Dendritic cell treated with granulocyte-macrophage colony-stimulating factor and Interleukin-4, amounts not matched to agents 40 ng/mL and 50 ng/mL, for 4 days (primary cell): Measurements from ENCODE around the gene PLCD4.

Experiments
- H3K27ac Mint-ChIP-seq: one replicate; pipeline ENCODE4 v1.8.0; 2022; ENCODE audit warnings: mild to moderate bottlenecking, mixed read lengths
- H3K27me3 Mint-ChIP-seq: one replicate; pipeline ENCODE4 v1.8.0; 2022; ENCODE audit warnings: mild to moderate bottlenecking, mixed read lengths
- H3K36me3 Mint-ChIP-seq: one replicate; pipeline ENCODE4 v1.8.0; 2022; ENCODE audit warnings: low read depth, mixed read lengths
- H3K4me1 Mint-ChIP-seq: one replicate; pipeline ENCODE4 v1.8.0; 2022; ENCODE audit warnings: low read depth, mixed read lengths
- H3K4me3 Mint-ChIP-seq: one replicate; pipeline ENCODE4 v1.8.0; 2022; ENCODE audit warnings: mild to moderate bottlenecking, moderate library complexity, mixed read lengths
- H3K9me3 Mint-ChIP-seq: one replicate; pipeline ENCODE4 v1.8.0; 2022; ENCODE audit warnings: mixed read lengths
- intact Hi-C: fragments of 100-400 bp; cut with micrococcal nuclease; formaldehyde crosslinking; loops from one replicate; pipeline ENCODE4 v1.15.0; 2022

The PLCD4 gene

GRCh38 chr2:218635719-218636118 lies 28.0 kb downstream of the PLCD4 start:
- no peaks in the 10 kb centered on the region for H3K4me1 Mint-ChIP-seq
- no peaks in the 10 kb centered on the region for H3K27me3 Mint-ChIP-seq
- intact Hi-C loops, result loop anchor here (10.0 kb wide), 1 partner anchor 221 kb away; the partner anchor contains the start of gene VIL1
- H3K9me3 Mint-ChIP-seq, result no peaks in the 10 kb centered on the region
- H3K27ac Mint-ChIP-seq, result no peak overlapping the region
- H3K4me3 Mint-ChIP-seq, result no peak overlapping the region
- peaks cover 72% of the 10 kb centered on the region for H3K36me3 Mint-ChIP-seq

GRCh38 chr2:218638372-218638771 lies 30.7 kb downstream of the PLCD4 start:
- Mint-ChIP-seq H3K27me3 (no peaks in the 10 kb centered on the region), H3K36me3 (peaks cover 96% of the 10 kb centered on the region), H3K9me3 (no peaks in the 10 kb centered on the region), H3K4me1 (no peaks in the 10 kb centered on the region), H3K27ac (no peak overlapping the region), H3K4me3 (no peak overlapping the region)
- intact Hi-C loops, result loop anchor here (10.0 kb wide), 1 partner anchor 224 kb away; the partner anchor contains the start of gene VIL1

- Mint-ChIP-seq H3K27ac (no peak overlapping the region), H3K4me3 (no peak overlapping the region), H3K27me3 (no peaks in the 10 kb centered on the region), H3K9me3 (no peaks in the 10 kb centered on the region), H3K4me1 (no peaks in the 10 kb centered on the region), H3K36me3 (peaks cover 100% of the 10 kb centered on the region)
- intact Hi-C loops, result no loop called here
Measured at GRCh38 chr2:218642121-218642656, 34.5 kb downstream of the PLCD4 start.

GRCh38 chr2:218642786-218643185 lies 35.1 kb downstream of the PLCD4 start:
- Mint-ChIP-seq H3K27ac (no peak overlapping the region), H3K4me3 (no peak overlapping the region), H3K4me1 (no peaks in the 10 kb centered on the region), H3K36me3 (peaks cover 99% of the 10 kb centered on the region), H3K9me3 (no peaks in the 10 kb centered on the region), H3K27me3 (no peaks in the 10 kb centered on the region)
- intact Hi-C loops, result no loop called here

GRCh38 chr2:218643751-218644310 lies 36.1 kb downstream of the PLCD4 start:
- intact Hi-C loops, result no loop called here
- Mint-ChIP-seq H3K27ac (no peak overlapping the region), H3K36me3 (peaks cover 99% of the 10 kb centered on the region)

GRCh38 chr2:218644721-218645120 lies 37.0 kb downstream of the PLCD4 start:
- Mint-ChIP-seq H3K27me3 (no peaks in the 10 kb centered on the region), H3K4me1 (no peaks in the 10 kb centered on the region), H3K27ac (no peak overlapping the region), H3K9me3 (no peaks in the 10 kb centered on the region), H3K36me3 (peaks cover 99% of the 10 kb centered on the region), H3K4me3 (no peak overlapping the region)
- intact Hi-C loops, result no loop called here

More at GRCh38 chr2:218643751-218644310, 36.1 kb downstream of the PLCD4 start:
- H3K27me3 Mint-ChIP-seq, result no peaks in the 10 kb centered on the region
- H3K4me3 Mint-ChIP-seq, result no peak overlapping the region
- no peaks in the 10 kb centered on the region for H3K4me1 Mint-ChIP-seq
- H3K9me3 Mint-ChIP-seq, result no peaks in the 10 kb centered on the region

GRCh38 chr2:218645126-218645525 lies 37.4 kb downstream of the PLCD4 start:
- peaks cover under 1% of the 10 kb centered on the region for H3K4me1 Mint-ChIP-seq
- no peaks in the 10 kb centered on the region for H3K27me3 Mint-ChIP-seq
- no peak overlapping the region for H3K27ac Mint-ChIP-seq
- peaks cover 99% of the 10 kb centered on the region for H3K36me3 Mint-ChIP-seq
- intact Hi-C loops, result no loop called here
- H3K4me3 Mint-ChIP-seq, result no peak overlapping the region
- no peaks in the 10 kb centered on the region for H3K9me3 Mint-ChIP-seq

- Mint-ChIP-seq H3K9me3 (no peaks in the 10 kb centered on the region), H3K4me1 (peaks cover 4% of the 10 kb centered on the region), H3K36me3 (peaks cover 99% of the 10 kb centered on the region), H3K27ac (no peak overlapping the region), H3K27me3 (no peaks in the 10 kb centered on the region), H3K4me3 (no peak overlapping the region)
- intact Hi-C loops, result no loop called here
Measured at GRCh38 chr2:218648088-218648786, 40.5 kb downstream of the PLCD4 start.

GRCh38 chr2:218648787-218649100 lies 41.0 kb downstream of the PLCD4 start:
- H3K4me1 Mint-ChIP-seq, result peaks cover 4% of the 10 kb centered on the region
- no peak overlapping the region for H3K4me3 Mint-ChIP-seq
- intact Hi-C loops, result no loop called here
- H3K27ac Mint-ChIP-seq, result no peak overlapping the region
- no peaks in the 10 kb centered on the region for H3K9me3 Mint-ChIP-seq
- H3K27me3 Mint-ChIP-seq, result no peaks in the 10 kb centered on the region
- H3K36me3 Mint-ChIP-seq, result peaks cover 99% of the 10 kb centered on the region

- peaks cover 26% of the 10 kb centered on the region for H3K4me1 Mint-ChIP-seq
- intact Hi-C loops, result no loop called here
- peaks cover 86% of the 10 kb centered on the region for H3K36me3 Mint-ChIP-seq
- H3K9me3 Mint-ChIP-seq, result no peaks in the 10 kb centered on the region
- no peak overlapping the region for H3K27ac Mint-ChIP-seq
- no peaks in the 10 kb centered on the region for H3K27me3 Mint-ChIP-seq
- no peak overlapping the region for H3K4me3 Mint-ChIP-seq
Measured at GRCh38 chr2:218655751-218656150, 48.1 kb downstream of the PLCD4 start.

- intact Hi-C loops, result loop anchor here (1.0 kb wide), 2 partner anchors 52 to 189 kb away; partner anchors contain the start of gene TTLL4
- Mint-ChIP-seq H3K9me3 (no peaks in the 10 kb centered on the region), H3K27ac (peak overlapping the region; percentile 82), H3K4me1 (peaks cover 31% of the 10 kb centered on the region), H3K36me3 (peaks cover 84% of the 10 kb centered on the region), H3K27me3 (no peaks in the 10 kb centered on the region), H3K4me3 (peak overlapping the region; percentile 98)
Measured at GRCh38 chr2:218658671-218659257, 51.1 kb downstream of the PLCD4 start.

- Mint-ChIP-seq H3K27ac (peak within 1 kb of the TSS; percentile 82), H3K4me3 (peak within 1 kb of the TSS; percentile 98), H3K27me3 (no peaks in the 10 kb centered on the region), H3K4me1 (peaks cover 31% of the 10 kb centered on the region), H3K36me3 (peaks cover 84% of the 10 kb centered on the region), H3K9me3 (no peaks in the 10 kb centered on the region)
- intact Hi-C loops, result loop anchor here (1.0 kb wide), 2 partner anchors 51 to 188 kb away; partner anchors contain the start of gene TTLL4
Measured at GRCh38 chr2:218659258-218659987, 51.7 kb downstream of the PLCD4 start, which contains the start of the genes BCS1L and ZNF142. Gene BCS1L, plus strand, starts transcription at chr2:218659683. Its CDS starts 1,305 bp downstream, at chr2:218660988. Gene ZNF142, minus strand, starts transcription at chr2:218659623. Its CDS starts 3,194 bp downstream, at chr2:218656429.

- Mint-ChIP-seq H3K36me3 (peaks cover 84% of the 10 kb centered on the region), H3K9me3 (no peaks in the 10 kb centered on the region), H3K27ac (peak overlapping the region; percentile 82), H3K4me3 (peak overlapping the region; percentile 98), H3K4me1 (peaks cover 31% of the 10 kb centered on the region), H3K27me3 (no peaks in the 10 kb centered on the region)
- intact Hi-C loops, result loop anchor here (1.0 kb wide), 2 partner anchors 50 to 187 kb away; partner anchors contain the start of gene TTLL4
Measured at GRCh38 chr2:218659988-218660358, 52.3 kb downstream of the PLCD4 start.
